OCI-LY1 (cell line): ENCODE measurements around the gene MPST.
A peak's percentile ranks its signal among the peaks of the same experiment; 100 is the strongest.
"Not testable (repeated sequence)": the region's sequence is repeated elsewhere in the genome, so short reads cannot be mapped to it uniquely, and the experiment has no call there.

ENCODE experiments used
- H2AFZ ChIP-seq: fragments of 200-600 bp; sonication (generic), shearing (Covaris generic); 2 replicates; pipeline ENCODE4 v1.6.0; 2014; ENCODE audit warnings: antibody characterized with exemption, mild to moderate bottlenecking, low read length
- H3F3A ChIP-seq: fragments of 200-600 bp; sonication (generic), shearing (Covaris generic); 2 replicates; pipeline ENCODE4 v1.6.0; 2014; ENCODE audit warnings: mild to moderate bottlenecking, antibody characterized with exemption, low read length, moderate library complexity; ENCODE audit not compliant: insufficient read depth
- H3K27ac ChIP-seq: fragments of 200-600 bp; sonication (generic); 2 replicates; pipeline ENCODE4 v1.5.1; 2014; ENCODE audit warnings: low read length, mixed run types, mild to moderate bottlenecking, low read depth; ENCODE audit not compliant: poor library complexity, severe bottlenecking
- H3K27me3 ChIP-seq: fragments of 200-600 bp; sonication (generic); 2 replicates; pipeline ENCODE4 v1.6.0; 2014; ENCODE audit warnings: antibody characterized with exemption, mild to moderate bottlenecking, low read length, moderate library complexity; ENCODE audit not compliant: insufficient read depth
- H3K36me3 ChIP-seq: fragments of 200-600 bp; sonication (generic); 2 replicates; pipeline ENCODE4 v1.6.1; 2014; ENCODE audit warnings: mild to moderate bottlenecking, antibody characterized with exemption, low read length, moderate library complexity, mixed read lengths; ENCODE audit not compliant: insufficient read depth
- H3K4me1 ChIP-seq: fragments of 200-600 bp; sonication (generic); 2 replicates; pipeline ENCODE4 v1.5.1; 2014; ENCODE audit warnings: mild to moderate bottlenecking, low read length, moderate library complexity; ENCODE audit not compliant: insufficient read depth, severe bottlenecking
- H3K4me2 ChIP-seq: fragments of 200-600 bp; sonication (generic), shearing (Covaris generic); 2 replicates; pipeline ENCODE4 v1.6.1; 2014; ENCODE audit warnings: low read length
- H3K4me3 ChIP-seq: fragments of 200-600 bp; sonication (generic); 2 replicates; pipeline ENCODE4 v1.5.1; 2014; ENCODE audit warnings: low read length, low read depth, mild to moderate bottlenecking, mixed read lengths; ENCODE audit not compliant: poor library complexity, severe bottlenecking
- H3K79me2 ChIP-seq: fragments of 200-600 bp; shearing (Covaris generic); 2 replicates; pipeline ENCODE4 v1.6.1; 2016; ENCODE audit warnings: mixed run types, low read length, mixed read lengths; ENCODE audit not compliant: insufficient read depth
- H3K9ac ChIP-seq: fragments of 200-600 bp; sonication (generic), shearing (Covaris generic); 2 replicates; pipeline ENCODE4 v1.6.1; 2014; ENCODE audit warnings: mild to moderate bottlenecking, low read length, mixed read lengths
- H3K9me2 ChIP-seq: fragments of 200-600 bp; sonication (generic), shearing (Covaris generic); 2 replicates; pipeline ENCODE4 v1.6.1; 2014; ENCODE audit warnings: low read depth, mild to moderate bottlenecking, low read length, mixed read lengths
- H3K9me3 ChIP-seq: fragments of 200-600 bp; shearing (Covaris generic); 2 replicates; pipeline ENCODE4 v1.6.1; 2014; ENCODE audit warnings: low read length, mixed read lengths
- H4K20me1 ChIP-seq: fragments of 200-600 bp; sonication (generic), shearing (Covaris generic); 2 replicates; pipeline ENCODE4 v1.6.0; 2016; ENCODE audit warnings: mild to moderate bottlenecking, low read length; ENCODE audit not compliant: insufficient read depth
- EZH2 ChIP-seq: fragments of 200-600 bp; sonication (generic), shearing (Covaris generic); IDR thresholded peaks from 2 replicates; pipeline ENCODE4 v1.8.0; 2017; ENCODE audit warnings: borderline replicate concordance, mixed run types, mild to moderate bottlenecking, antibody characterized with exemption, low read length, moderate library complexity, mixed read lengths
- TF ChIP-seq, protein P1 (sequence below): fragments of 200-600 bp; sonication (generic), shearing (Covaris generic); IDR thresholded peaks from 2 replicates; pipeline ENCODE4 v1.5.1; 2017; ENCODE audit warnings: mild to moderate bottlenecking, antibody characterized with exemption, low read length, moderate library complexity, mixed read lengths

MPST gene

DNA sequence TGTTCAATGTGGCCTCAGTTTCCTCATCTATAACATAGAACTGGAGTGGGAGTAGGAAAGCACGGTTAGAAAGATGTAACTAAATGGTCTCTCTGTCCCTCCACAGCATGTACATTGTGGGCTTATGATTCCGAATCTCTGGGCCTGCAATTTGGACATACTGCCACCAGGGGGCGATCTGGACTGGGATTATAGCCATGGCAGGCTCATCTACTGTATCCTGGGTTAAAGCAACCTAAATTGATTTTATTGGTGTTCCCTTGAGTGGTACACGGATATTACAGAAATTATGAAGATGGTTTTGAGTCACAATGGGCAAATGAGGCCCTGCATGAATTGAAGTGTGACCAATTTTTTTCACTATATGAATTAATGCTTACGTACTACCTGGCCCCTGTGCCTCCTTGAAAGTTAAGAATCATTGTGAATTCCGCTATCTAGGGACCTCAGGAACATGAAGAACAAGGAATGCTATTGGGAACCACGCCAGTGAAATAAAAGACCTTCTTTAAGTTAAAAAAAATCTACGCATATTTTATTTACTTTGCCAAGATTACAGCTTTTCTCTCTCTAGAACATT is 33.2 kb upstream of the MPST start:
- Histone ChIP-seq H3K4me3 (no peak overlapping the region), H4K20me1 (no peaks in the 10 kb centered on the region), H3K27ac (no peak overlapping the region), H3K9me2 (no peaks in the 10 kb centered on the region), H3K9ac (no peak overlapping the region), H3K79me2 (no peaks in the 10 kb centered on the region), H3K9me3 (peaks cover 6% of the 10 kb centered on the region; the same call in 1 of the 2 replicates), H3K4me1 (no peaks in the 10 kb centered on the region), H3K4me2 (no peak overlapping the region), H2AFZ (no peak overlapping the region), H3K36me3 (no peaks in the 10 kb centered on the region), H3K27me3 (0 out of 2 replicates have a peak, but pooled peaks cover 5% of the 10 kb centered on the region), H3F3A (no peaks in the 10 kb centered on the region)
- TF ChIP-seq, protein P1, sequence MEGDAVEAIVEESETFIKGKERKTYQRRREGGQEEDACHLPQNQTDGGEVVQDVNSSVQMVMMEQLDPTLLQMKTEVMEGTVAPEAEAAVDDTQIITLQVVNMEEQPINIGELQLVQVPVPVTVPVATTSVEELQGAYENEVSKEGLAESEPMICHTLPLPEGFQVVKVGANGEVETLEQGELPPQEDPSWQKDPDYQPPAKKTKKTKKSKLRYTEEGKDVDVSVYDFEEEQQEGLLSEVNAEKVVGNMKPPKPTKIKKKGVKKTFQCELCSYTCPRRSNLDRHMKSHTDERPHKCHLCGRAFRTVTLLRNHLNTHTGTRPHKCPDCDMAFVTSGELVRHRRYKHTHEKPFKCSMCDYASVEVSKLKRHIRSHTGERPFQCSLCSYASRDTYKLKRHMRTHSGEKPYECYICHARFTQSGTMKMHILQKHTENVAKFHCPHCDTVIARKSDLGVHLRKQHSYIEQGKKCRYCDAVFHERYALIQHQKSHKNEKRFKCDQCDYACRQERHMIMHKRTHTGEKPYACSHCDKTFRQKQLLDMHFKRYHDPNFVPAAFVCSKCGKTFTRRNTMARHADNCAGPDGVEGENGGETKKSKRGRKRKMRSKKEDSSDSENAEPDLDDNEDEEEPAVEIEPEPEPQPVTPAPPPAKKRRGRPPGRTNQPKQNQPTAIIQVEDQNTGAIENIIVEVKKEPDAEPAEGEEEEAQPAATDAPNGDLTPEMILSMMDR: peak; percentile 88
- TF ChIP-seq EZH2: no peak

DNA sequence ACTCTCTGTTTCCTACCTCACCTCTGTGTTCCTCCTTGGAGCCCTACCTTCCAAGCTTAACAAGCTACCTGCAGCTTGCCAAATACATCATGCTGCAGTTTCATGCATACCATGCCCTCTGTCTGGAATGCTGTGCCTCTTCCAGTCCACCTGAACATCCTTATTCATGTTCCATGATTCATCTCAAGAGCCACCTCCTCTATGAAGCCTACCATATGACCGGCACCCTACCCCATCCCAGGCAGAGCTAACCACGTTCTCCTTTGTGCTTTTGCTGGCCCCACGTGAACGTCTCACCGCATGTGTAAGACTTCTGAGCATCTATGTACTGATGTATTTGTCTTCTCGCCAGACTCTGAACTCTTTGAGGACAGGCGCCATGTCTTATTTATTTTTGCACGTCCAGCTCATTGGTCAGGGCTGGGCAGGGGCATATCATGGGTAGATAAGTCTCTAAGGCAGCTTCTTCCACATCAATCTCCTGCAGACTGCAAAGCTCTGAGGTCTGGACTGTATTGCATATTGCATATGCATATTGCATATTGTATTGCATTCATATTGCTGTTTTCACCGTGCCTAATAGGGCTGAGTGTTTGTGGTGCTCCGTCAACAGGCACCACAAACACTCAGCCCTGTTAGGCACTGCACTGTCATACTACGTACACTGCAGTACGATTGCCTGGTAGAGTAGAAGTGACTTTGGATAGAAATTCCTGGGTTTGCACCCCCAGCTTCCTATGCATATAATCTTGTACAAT is 31.3 kb upstream of the MPST start:
- H3K4me3 ChIP-seq: no peak overlapping the region
- H3K9ac ChIP-seq: no peak overlapping the region
- H3K27me3 ChIP-seq: 0 out of 2 replicates have a peak, but pooled peaks cover 5% of the 10 kb centered on the region
- no peaks in the 10 kb centered on the region for H3K4me1 ChIP-seq
- TF ChIP-seq, protein P1: no peak
- TF ChIP-seq EZH2: no peak
- no peak overlapping the region for H2AFZ ChIP-seq
- no peaks in the 10 kb centered on the region for H3K36me3 ChIP-seq
- no peaks in the 10 kb centered on the region for H3K9me2 ChIP-seq
- no peak overlapping the region for H3K4me2 ChIP-seq
- peaks cover 6% of the 10 kb centered on the region; the same call in 1 of the 2 replicates for H3K9me3 ChIP-seq
- H3F3A ChIP-seq: no peaks in the 10 kb centered on the region
- H3K79me2 ChIP-seq: no peaks in the 10 kb centered on the region
- H3K27ac ChIP-seq: no peak overlapping the region
- no peaks in the 10 kb centered on the region for H4K20me1 ChIP-seq

DNA sequence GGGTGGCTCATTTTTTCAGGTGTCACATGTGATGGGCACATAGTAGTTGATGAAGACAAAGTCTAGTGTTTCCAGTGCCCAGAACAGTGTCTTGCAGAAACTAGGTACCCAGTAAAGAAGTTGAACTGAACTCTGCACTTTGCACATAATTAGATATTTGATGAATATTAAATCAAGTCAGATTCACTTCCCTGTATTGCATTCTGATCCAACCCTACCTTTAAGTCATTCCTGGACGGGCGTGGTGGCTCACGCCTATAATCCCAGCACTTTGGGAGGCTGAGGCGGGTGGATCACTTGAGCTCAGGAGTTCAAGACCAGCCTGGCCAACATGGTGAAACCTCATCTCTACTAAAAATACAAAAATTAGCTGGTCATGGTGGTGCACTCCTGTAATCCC is 30.5 kb upstream of the MPST start:
- H3F3A ChIP-seq, H3K79me2 ChIP-seq, H3K27me3 ChIP-seq, H3K9me3 ChIP-seq, H3K27ac ChIP-seq, H3K36me3 ChIP-seq, H3K4me3 ChIP-seq, H4K20me1 ChIP-seq, H3K9ac ChIP-seq, H3K4me2 ChIP-seq, H3K4me1 ChIP-seq, H2AFZ ChIP-seq, H3K9me2 ChIP-seq: not testable (repeated sequence)
